Medulla oblongata (tissue), 1 donor: Measurements from ENCODE around the gene MACF1.
"Not testable (repeated sequence)": the region's sequence is repeated elsewhere in the genome, so short reads cannot be mapped to it uniquely, and the experiment has no call there.

Experiments
- DNase-seq: peaks from one replicate; pipeline ENCODE4 v3.0.0-alpha.2; 2015; ENCODE audit errors: extremely low spot score

MACF1 gene

DNA sequence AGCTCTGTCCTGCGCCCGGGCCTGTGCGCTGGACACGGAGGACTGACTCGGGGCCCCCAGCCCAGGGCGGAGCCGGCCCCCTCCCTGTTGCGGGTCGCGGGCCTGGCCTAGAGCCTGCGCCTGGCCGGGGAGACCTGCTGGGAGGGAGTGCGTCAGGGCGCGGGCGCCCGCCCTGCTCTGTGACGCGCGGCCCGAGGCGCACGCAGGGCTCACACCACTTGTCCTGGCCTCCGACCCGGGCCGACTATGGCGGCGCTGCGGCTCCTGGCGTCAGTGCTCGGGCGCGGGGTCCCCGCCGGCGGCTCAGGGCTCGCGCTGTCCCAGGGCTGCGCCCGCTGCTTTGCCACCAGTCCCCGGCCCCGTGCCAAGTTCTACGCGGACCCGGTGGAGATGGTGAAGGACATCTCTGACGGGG, 310.2 kb downstream of the MACF1 start:
- not testable (repeated sequence) for DNase-seq

- DNase-seq = not testable (repeated sequence)
Measured at GRCh38 chr1:39515131-39516086, 310.9 kb downstream of the MACF1 start.

GRCh38 chr1:39516841-39517240, 312.3 kb downstream of the MACF1 start:
- not testable (repeated sequence) for DNase-seq

DNA sequence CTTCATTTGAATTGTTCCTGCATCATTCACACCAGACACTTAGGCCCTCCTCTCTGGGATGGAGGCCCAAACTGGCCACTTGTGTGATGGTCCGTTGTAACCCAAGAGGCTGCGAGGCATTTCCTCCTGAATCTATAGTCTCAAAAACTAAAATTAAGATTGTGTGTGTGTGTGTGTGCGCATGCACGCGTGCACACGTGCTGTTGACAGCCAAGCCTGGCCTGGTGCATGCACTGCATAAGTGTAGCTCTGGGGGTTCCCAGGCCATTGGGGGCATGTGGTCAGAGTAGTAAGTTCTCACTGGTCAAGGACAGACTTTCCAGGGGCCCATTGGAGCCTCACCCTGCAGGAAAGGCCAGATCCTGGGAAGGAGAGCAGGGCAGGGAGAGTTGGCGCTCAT, 313.4 kb downstream of the MACF1 start:
- not testable (repeated sequence) for DNase-seq

GRCh38 chr1:39519376-39519775, 314.9 kb downstream of the MACF1 start:
- not testable (repeated sequence) for DNase-seq

- DNase-seq = not testable (repeated sequence)
Measured at GRCh38 chr1:39522221-39522620, 317.7 kb downstream of the MACF1 start.

DNA sequence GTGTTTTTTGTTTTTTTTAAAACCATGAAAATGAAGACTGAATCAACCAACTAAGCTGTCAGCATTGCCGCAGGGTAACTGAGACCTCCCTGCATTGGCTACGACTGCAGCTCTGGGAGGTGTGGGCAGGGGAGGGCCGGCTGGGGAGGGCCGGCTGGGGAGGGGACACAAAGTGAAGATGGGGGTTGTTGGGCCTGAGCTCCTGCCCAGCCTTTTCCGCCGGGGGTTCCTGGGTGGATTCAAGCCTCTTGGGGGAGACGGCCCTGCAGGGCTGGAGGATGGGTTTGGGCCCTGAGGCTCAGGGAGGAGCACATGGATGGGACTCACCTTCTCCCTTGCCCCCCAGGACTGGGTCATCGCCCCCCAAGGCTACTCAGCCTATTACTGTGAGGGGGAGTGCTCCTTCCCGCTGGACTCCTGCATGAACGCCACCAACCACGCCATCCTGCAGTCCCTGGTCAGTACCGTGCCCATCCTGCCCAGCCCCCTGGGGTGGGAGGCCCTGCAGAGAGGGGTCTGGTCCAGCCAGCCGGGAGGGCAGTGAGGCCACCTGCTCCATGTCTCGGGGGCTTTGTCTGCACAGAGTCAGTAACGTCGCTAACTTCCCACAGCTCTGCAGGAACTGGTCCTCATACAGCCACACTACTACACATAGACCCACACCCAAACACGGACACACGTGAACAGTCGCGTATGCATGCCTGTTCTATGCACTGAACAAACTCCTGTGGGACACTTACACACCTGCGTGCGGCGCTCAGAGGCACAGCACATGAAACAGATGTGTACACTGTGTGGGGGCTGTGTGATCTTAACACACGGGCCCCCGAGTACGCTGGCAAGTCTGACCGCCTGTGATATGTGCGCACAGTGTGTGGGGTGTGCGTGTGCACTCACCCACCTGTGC, 318.4 kb downstream of the MACF1 start:
- DNase-seq = no peak

DNA sequence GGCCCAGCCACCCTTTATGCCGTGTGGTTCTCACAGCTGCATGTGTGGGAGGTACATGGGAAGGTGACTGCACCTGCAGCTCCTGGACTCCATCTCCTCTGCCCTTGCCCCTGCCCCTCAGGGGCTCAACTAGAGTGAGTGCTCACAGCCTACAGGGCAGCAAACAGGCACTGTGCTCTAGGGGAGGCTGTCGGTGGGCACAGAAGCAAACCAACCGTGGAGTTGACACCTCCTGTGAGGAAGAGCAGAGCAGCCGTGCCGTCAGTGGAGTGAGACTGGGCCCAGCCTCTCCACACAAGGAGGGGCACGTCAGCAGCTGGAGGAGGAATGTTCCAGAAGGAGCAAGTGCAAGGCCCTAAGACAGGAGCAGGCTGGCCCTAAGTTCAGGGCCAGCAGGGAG, 319.7 kb downstream of the MACF1 start:
- DNase-seq = no peak

DNA sequence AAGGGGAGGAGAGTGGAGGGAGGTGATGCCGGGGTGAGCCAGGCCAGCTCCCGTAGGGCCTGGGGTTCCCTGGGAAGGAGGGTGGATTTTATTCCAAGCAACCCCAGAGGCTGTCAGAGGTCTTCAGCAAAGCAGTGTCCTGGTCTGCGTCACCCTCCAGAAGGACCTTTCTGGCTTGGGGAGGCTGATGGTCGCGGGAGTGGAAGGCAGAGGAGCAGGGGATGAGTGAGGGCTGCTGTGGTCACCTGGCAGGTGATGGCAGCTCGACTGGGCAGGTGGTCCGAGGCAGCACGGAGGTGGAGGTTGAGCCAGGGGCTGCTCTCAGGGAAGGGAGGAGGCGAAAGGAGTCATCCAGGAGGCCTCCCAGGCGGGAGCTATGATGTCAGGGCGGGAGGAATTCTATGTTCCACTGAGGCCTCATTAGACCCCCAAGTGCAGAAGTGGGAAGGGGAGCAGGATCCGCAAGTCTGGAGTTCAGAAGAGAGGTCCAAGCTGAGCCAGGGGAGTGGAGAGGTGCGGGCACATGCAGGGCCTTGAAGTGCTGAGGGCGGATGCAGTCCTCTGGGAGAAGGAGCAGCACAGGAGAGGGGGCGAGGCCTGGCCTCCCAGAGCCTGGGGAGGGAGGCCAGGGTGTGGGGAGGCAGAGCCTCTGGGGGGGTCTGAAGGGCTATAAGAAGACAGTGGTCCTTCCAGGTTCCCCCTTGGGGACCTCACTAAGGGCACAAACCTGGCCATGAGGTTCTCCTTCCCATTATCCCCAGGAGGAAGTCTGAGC, 320.3 kb downstream of the MACF1 start:
- DNase-seq = no peak

GRCh38 chr1:39525366-39526165, 321.1 kb downstream of the MACF1 start:
- no peak for DNase-seq

- DNase-seq = no peak
Measured at GRCh38 chr1:39526466-39527189, 322.1 kb downstream of the MACF1 start.

DNA sequence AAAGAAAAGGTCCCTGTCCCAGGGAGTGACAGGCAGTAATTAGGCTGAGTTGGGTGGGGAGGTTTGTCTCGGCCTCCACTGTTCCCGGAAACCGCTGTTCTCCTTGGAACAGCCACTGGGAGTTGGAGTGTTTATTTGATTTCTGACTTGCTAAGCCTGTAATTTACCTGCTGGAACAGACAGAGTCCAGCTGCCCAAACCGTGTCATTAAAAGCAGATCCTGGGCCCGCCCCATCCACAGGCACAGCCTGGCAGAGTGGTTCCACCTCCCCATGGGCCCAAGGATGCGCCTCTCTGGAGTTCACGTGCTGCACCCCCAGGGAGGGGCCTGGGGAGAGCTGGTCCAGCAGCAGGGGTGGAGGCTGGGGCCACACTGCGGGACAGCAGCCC, 322.7 kb downstream of the MACF1 start:
- not testable (repeated sequence) for DNase-seq

GRCh38 chr1:39528082-39528481, 323.6 kb downstream of the MACF1 start:
- no peak for DNase-seq

- DNase-seq = no peak
Measured at GRCh38 chr1:39529901-39530535, 325.5 kb downstream of the MACF1 start.

GRCh38 chr1:39531526-39531925, 327.0 kb downstream of the MACF1 start:
- no peak for DNase-seq

DNA sequence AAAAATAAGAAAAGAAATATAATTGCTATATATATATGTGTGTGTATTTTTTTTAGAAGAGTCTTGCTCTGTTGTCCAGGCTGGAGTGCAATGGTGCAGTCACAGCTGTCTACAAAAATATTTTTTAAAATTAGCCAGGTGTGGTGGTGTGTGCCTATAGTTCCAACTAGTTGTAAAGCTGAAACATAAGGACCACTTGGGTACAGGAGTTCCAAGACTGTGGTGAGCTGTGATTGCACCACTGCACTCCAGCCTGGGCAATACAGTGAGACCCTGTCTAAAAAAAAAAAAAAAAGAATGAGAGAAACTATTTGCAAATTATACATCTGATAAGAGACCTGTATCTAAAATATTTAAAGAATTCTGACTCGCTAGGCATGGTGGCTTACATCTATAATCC, 328.9 kb downstream of the MACF1 start:
- no peak for DNase-seq
